MG63 (cell line): Measurements from ENCODE around the gene CKLF. TPM values are rescaled to one million over a fixed set of nuclear protein-coding genes. Genes with fewer than 3 reads are reported as not detected.
"Not testable (repeated sequence)": the region's sequence is repeated elsewhere in the genome, so short reads cannot be mapped to it uniquely, and the experiment has no call there.

Experiments used
- DNase-seq: peaks from one replicate; pipeline ENCODE4 v3.0.0-alpha.2; 2020
- H3K27me3 ChIP-seq: fragments of 250-450 bp; sonication (Bioruptor Pico); 2 replicates; pipeline ENCODE4 v1.5.1; 2020; ENCODE audit warnings: mild to moderate bottlenecking, moderate library complexity
- H3K36me3 ChIP-seq: fragments of 250-450 bp; sonication (Bioruptor Pico); 2 replicates; pipeline ENCODE4 v1.5.1; 2020; ENCODE audit warnings: mild to moderate bottlenecking, moderate library complexity
- H3K4me3 ChIP-seq: fragments of 250-450 bp; sonication (Bioruptor Pico); 2 replicates; pipeline ENCODE4 v1.5.1; 2020; ENCODE audit warnings: mild to moderate bottlenecking, moderate library complexity
- H3K9me3 ChIP-seq: fragments of 250-450 bp; sonication (Bioruptor Pico); 2 replicates; pipeline ENCODE4 v1.5.1; 2020; ENCODE audit warnings: mild to moderate bottlenecking, moderate library complexity
- total RNA-seq: library from RNA; depleted of rRNA; stranded (reverse); fragments of >200 nt; shearing (Covaris generic); gene quantifications from 2 replicates; pipeline ENCODE4 v1.2.3, GENCODE V29; 2014; ENCODE audit warnings: low replicate concordance

Gene CKLF
- total RNA-seq, 1 experiment from 2014 or later = 46.1 TPM

GRCh38 chr16:66596986-66597848 is 44.8 kb downstream of the CKLF start:
- Histone ChIP-seq H3K36me3 (no peaks in the 10 kb centered on the region), H3K27me3 (no peaks in the 10 kb centered on the region), H3K9me3 (no peaks in the 10 kb centered on the region), H3K4me3 (no peak overlapping the region)
- DNase-seq = no peak

DNA sequence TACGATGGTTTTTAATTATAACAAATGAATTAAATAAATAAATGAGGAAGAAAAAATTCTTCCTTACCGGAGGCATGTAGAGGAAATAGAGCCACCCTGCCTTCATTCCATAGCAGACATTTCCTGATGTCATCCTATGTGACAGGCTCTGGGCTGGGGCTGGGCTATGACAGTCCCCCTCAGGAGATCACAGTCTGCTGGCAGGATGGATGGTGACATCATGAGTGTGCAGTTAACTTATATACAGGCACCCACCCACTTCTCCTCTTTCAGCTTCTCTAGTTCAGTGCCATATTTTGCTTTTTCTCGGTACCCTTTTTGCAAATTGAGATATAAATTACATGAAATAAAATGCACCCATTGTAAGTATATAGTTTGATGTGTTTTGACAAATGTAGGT is 45.7 kb downstream of the CKLF start:
- Histone ChIP-seq H3K36me3 (no peaks in the 10 kb centered on the region), H3K27me3 (no peaks in the 10 kb centered on the region), H3K9me3 (no peaks in the 10 kb centered on the region), H3K4me3 (no peak overlapping the region)
- no peak for DNase-seq

DNA sequence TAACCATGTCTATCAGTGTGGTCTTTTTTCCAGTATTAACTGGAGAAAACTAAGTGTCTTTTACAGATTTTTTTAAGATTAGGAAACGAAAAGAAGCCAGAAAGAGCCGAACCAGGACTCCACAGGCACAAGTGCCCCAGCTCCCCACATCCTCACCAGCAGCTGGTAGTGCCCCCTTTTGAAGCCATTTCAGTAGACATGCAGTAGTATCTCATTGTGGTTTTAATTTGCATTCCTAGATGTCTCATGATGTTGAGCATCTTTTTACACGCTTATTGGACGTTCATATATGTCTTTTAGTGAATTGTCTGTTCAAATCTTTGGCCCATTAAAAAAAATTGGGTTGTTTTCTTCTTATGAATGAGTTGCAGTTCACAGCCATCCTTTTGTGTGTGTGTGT is 47.4 kb downstream of the CKLF start:
- DNase-seq = no peak
- Histone ChIP-seq H3K36me3 (no peaks in the 10 kb centered on the region), H3K27me3 (no peaks in the 10 kb centered on the region), H3K4me3 (no peak overlapping the region), H3K9me3 (no peaks in the 10 kb centered on the region)

- no peak for DNase-seq
- Histone ChIP-seq H3K4me3 (no peak overlapping the region), H3K36me3 (no peaks in the 10 kb centered on the region), H3K27me3 (no peaks in the 10 kb centered on the region), H3K9me3 (no peaks in the 10 kb centered on the region)
These were observed 48.1 kb downstream of the CKLF start for GRCh38 chr16:66600477-66600876.

DNA sequence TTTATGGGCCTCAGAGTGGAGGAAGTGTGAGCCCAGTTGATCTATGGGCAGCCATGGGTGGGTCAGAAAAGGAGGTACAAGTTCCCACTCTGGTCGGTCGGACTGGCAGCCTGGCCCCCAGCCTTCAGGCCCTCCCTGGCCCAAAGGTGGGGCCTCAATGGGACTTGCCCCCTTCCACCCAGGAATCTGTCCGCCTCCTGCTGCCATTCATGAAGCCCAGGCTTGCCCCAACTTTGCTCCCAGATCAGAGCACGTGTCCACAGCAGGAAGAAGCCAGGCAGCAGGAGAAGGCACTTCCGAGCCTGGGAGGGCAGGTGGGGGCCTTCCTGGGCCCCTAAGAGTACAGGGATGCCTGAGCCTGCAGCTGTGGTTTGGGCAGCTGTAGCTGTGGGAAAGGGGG is 49.1 kb downstream of the CKLF start:
- Histone ChIP-seq H3K9me3 (no peaks in the 10 kb centered on the region), H3K36me3 (no peaks in the 10 kb centered on the region), H3K27me3 (no peaks in the 10 kb centered on the region), H3K4me3 (no peak overlapping the region)
- DNase-seq = no peak

- peak; percentile 63 for DNase-seq
- H3K27me3 ChIP-seq = no peaks in the 10 kb centered on the region
- peak overlapping the region; percentile 74 for H3K4me3 ChIP-seq
These were observed 51.4 kb downstream of the CKLF start for GRCh38 chr16:66603537-66604375.

DNA sequence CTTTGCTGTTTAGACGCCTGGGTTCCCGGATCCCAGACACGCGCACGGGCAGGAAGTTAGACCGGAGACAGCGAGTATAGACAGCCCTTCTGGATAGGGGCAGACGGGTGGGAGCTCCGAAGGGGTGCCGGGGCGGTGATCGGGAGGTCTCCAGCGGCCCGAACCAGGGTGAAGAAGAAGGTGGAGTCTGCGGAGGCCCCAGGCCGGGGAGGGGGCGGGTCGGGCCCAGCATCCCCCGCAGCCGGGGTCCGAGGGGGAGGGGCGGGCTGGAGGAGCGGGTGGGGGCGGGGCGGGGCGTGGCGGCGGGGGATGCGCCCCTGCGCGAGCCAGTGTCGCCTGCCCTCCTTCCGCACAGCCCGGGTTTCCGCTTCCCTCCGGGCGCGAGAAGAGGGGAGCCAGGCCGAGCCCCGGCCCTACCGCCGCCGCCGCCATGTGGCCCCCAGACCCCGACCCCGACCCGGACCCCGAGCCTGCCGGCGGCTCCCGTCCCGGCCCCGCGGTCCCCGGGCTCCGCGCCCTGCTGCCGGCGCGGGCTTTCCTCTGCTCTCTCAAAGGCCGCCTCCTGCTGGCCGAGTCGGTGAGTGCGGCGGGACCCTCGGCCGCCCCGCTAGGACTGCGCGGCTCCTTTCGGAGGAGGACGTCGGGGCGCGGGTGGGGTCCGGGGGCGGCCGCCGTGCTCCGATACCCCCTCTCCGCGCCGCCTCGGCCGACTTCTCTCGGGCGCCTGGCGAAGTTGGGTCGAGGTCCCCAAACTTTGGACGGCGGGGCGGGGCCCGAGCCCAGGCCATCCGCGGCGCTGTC is 52.2 kb downstream of the CKLF start, which contains the start of gene CMTM3:
Gene CMTM3 (plus strand): TSS at position 329 of the 801 bp plus-strand sequence. CDS start 102 bp downstream, at position 431.
- peak within 1 kb of the TSS; percentile 74 for H3K4me3 ChIP-seq
- H3K27me3 ChIP-seq = no peaks in the 10 kb centered on the region
- DNase-seq = peak; percentile 53
- peaks cover 6% of the 10 kb centered on the region; the same call in 1 of the 2 replicates for H3K36me3 ChIP-seq
- no peaks in the 10 kb centered on the region for H3K9me3 ChIP-seq

More at GRCh38 chr16:66603537-66604375, 51.4 kb downstream of the CKLF start:
- Histone ChIP-seq H3K9me3 (no peaks in the 10 kb centered on the region), H3K36me3 (peaks cover 1% of the 10 kb centered on the region; the same call in 1 of the 2 replicates)

GRCh38 chr16:66605177-66605978 is 53.0 kb downstream of the CKLF start:
- Histone ChIP-seq H3K36me3 (peaks cover 13% of the 10 kb centered on the region; the same call in 1 of the 2 replicates), H3K9me3 (no peaks in the 10 kb centered on the region), H3K27me3 (no peaks in the 10 kb centered on the region), H3K4me3 (peak overlapping the region; percentile 74)
- peak; percentile 59 for DNase-seq

- no peak for DNase-seq
- H3K4me3 ChIP-seq = peak overlapping the region; percentile 74
- H3K9me3 ChIP-seq = no peaks in the 10 kb centered on the region
- H3K36me3 ChIP-seq = peaks cover 13% of the 10 kb centered on the region; the same call in 1 of the 2 replicates
- H3K27me3 ChIP-seq = no peaks in the 10 kb centered on the region
These were observed 53.8 kb downstream of the CKLF start for GRCh38 chr16:66605979-66606751.

- no peaks in the 10 kb centered on the region for H3K27me3 ChIP-seq
- peaks cover 13% of the 10 kb centered on the region for H3K36me3 ChIP-seq
- no peak overlapping the region for H3K4me3 ChIP-seq
- no peaks in the 10 kb centered on the region for H3K9me3 ChIP-seq
- DNase-seq = peak; percentile 74
These were observed 56.1 kb downstream of the CKLF start for GRCh38 chr16:66608241-66609138.

GRCh38 chr16:66609139-66609510 is 56.7 kb downstream of the CKLF start:
- H3K36me3 ChIP-seq = peaks cover 13% of the 10 kb centered on the region
- no peaks in the 10 kb centered on the region for H3K9me3 ChIP-seq
- no peak for DNase-seq
- H3K27me3 ChIP-seq = no peaks in the 10 kb centered on the region
- no peak overlapping the region for H3K4me3 ChIP-seq

DNA sequence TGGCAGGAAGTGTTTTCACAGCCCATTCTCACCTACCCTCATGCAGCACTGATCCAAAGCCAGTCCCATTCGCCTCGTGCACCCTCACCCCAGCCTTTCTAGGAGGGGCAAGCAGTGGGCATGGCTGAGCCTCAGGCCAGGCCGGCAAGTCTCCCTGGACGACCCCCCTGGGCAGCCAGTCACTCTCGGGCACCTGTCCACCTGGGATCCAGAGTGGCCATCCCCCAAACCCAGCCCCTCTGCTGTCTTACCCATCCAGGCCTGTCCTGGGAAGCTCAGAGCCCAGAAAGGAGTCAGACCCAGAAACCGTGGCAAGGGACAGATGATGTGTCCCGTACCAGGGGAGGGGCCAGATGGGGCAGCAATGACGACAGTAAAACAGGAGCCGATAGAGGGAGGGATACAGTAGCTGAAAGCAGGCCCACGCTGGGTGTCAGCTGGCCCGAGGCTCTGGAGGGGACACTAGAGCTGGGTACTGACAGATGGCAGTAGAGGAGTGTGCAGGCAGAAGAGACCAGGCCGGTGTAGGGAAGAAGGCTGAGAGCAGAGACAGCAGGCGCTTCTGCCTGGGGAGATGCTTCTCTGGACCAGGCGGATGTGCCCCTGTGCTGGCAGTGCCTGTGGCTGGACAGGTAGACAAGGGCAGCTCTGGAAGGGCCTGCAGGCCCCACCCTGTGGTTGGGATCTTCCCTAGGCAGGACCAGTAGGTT is 57.9 kb downstream of the CKLF start:
- no peaks in the 10 kb centered on the region for H3K9me3 ChIP-seq
- DNase-seq = no peak
- H3K36me3 ChIP-seq = peaks cover 13% of the 10 kb centered on the region
- no peak overlapping the region for H3K4me3 ChIP-seq
- no peaks in the 10 kb centered on the region for H3K27me3 ChIP-seq

DNA sequence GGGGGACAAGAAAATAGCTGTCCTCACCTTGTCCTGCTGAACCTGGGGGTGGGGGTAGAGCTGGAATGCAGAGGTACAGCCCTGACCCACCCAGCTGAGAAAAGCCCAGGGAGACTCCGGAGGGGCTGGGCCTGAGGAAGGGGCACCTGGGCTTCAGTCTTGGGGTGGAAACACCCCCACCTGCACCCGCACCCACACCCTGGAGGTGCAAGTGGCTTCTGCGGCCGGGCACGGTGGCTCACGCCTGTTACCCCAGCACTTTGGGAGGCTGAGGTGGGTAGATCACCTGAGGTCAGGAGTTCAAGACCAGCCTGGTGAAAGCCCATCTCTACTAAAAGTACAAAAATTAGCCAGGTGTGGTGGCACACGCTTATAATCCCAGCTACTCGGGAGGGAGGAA is 59.5 kb downstream of the CKLF start:
- not testable (repeated sequence) for H3K27me3 ChIP-seq, H3K4me3 ChIP-seq, H3K9me3 ChIP-seq, DNase-seq
- peaks cover 13% of the 10 kb centered on the region for H3K36me3 ChIP-seq

DNA sequence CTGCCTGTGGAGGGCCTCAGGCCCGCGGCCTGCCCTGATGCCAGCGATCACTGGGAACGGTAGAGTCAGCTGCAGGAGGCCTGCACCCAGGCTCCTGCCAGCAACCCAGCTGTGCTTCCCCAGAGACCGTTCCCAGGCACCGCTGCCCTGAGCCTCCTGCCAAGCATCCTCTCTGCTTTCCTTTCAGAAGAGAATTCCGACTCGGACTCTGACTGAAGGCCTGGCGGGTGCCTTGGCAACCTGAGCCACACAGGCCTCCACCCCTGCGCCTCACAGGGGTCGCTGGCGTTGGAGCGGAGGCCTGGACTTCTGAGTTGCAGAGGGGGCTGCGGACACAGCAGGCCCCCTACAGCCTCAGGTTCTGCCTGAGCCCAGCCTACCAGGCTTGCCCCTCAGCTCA is 60.0 kb downstream of the CKLF start:
- no peak for DNase-seq
- no peaks in the 10 kb centered on the region for H3K27me3 ChIP-seq
- H3K4me3 ChIP-seq = no peak overlapping the region
- H3K36me3 ChIP-seq = peaks cover 13% of the 10 kb centered on the region
- no peaks in the 10 kb centered on the region for H3K9me3 ChIP-seq
